ENCODE data around the gene SH3BGRL.

The SH3BGRL gene

GRCh38 chrX:81201671-81202455 lies at the start of gene SH3BGRL, which contains the start of gene HMGN5:
Gene SH3BGRL, plus strand, starts transcription at chrX:81202102. Its CDS starts 99 bp downstream, at chrX:81202201.
Gene HMGN5, minus strand, starts transcription at chrX:81201913. Its CDS starts 80,364 bp downstream, at chrX:81121549.
- peak within 1 kb of the TSS; percentile 85 for H3K4me3 ChIP-seq (ENCODE audit: low read length)
- H3K27me3 ChIP-seq (replicated peaks; ENCODE audit: control insufficient read depth, insufficient read depth, low read length): no peaks in the 10 kb centered on the region
- DNase-seq (ENCODE audit: low read depth): peak; percentile 94
- H3K4me1 ChIP-seq (ENCODE audit: control insufficient read depth, insufficient read depth, low read length): peaks cover 3% of the 10 kb centered on the region
- H3K9me3 ChIP-seq (ENCODE audit: control insufficient read depth, low read length): no peaks in the 10 kb centered on the region
- peak within 1 kb of the TSS; percentile 92 for H3K9ac ChIP-seq (ENCODE audit: low read length)
- H3K36me3 ChIP-seq (ENCODE audit: control insufficient read depth, insufficient read depth, low read length, severe bottlenecking): no peaks in the 10 kb centered on the region

- Histone ChIP-seq H3K36me3 (ENCODE audit: control insufficient read depth, insufficient read depth, low read length, severe bottlenecking) (no peaks in the 10 kb centered on the region), H3K9ac (ENCODE audit: low read length) (no peak overlapping the region), H3K9me3 (ENCODE audit: control insufficient read depth, low read length) (no peaks in the 10 kb centered on the region), H3K4me1 (ENCODE audit: control insufficient read depth, insufficient read depth, low read length) (no peaks in the 10 kb centered on the region), H3K4me3 (ENCODE audit: low read length) (no peak overlapping the region), H3K27me3 (replicated peaks; ENCODE audit: control insufficient read depth, insufficient read depth, low read length) (no peaks in the 10 kb centered on the region)
- DNase-seq (ENCODE audit: low read depth): no peak
Observed at GRCh38 chrX:81168391-81168790, 33.5 kb upstream of the SH3BGRL start.

GRCh38 chrX:81174286-81174685 lies 27.6 kb upstream of the SH3BGRL start:
- peak; percentile 71 for DNase-seq (ENCODE audit: low read depth)
- no peak overlapping the region for H3K4me3 ChIP-seq (ENCODE audit: low read length)
- no peaks in the 10 kb centered on the region for H3K27me3 ChIP-seq (replicated peaks; ENCODE audit: control insufficient read depth, insufficient read depth, low read length)
- H3K9me3 ChIP-seq (ENCODE audit: control insufficient read depth, low read length): no peaks in the 10 kb centered on the region
- H3K4me1 ChIP-seq (ENCODE audit: control insufficient read depth, insufficient read depth, low read length): no peaks in the 10 kb centered on the region
- no peaks in the 10 kb centered on the region for H3K36me3 ChIP-seq (ENCODE audit: control insufficient read depth, insufficient read depth, low read length, severe bottlenecking)
- no peak overlapping the region for H3K9ac ChIP-seq (ENCODE audit: low read length)

DNA sequence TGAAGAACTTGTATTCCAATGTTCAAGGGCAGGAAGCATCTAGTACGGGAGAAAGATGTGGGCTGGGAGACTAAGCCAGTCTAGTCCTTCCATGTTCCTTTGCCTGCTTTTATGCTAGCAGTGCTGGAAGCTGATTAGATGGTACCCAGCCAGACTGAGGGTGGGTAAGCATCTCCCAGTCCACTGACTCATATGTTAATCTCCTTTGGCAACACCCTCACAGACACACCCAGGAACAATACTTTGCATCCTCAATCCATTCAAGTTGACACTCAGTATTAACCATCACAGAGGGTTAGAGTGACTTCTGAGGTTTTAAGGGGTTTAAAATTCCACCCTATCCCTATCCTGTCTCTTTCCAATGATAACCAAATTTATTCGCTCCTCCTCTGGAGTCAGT lies 6.6 kb upstream of the SH3BGRL start:
- no peaks in the 10 kb centered on the region for H3K36me3 ChIP-seq (ENCODE audit: control insufficient read depth, insufficient read depth, low read length, severe bottlenecking)
- no peaks in the 10 kb centered on the region for H3K9me3 ChIP-seq (ENCODE audit: control insufficient read depth, low read length)
- no peak overlapping the region for H3K9ac ChIP-seq (ENCODE audit: low read length)
- H3K4me3 ChIP-seq (ENCODE audit: low read length): no peak overlapping the region
- H3K27me3 ChIP-seq (replicated peaks; ENCODE audit: control insufficient read depth, insufficient read depth, low read length): no peaks in the 10 kb centered on the region
- no peaks in the 10 kb centered on the region for H3K4me1 ChIP-seq (ENCODE audit: control insufficient read depth, insufficient read depth, low read length)
- no peak for DNase-seq (ENCODE audit: low read depth)

DNA sequence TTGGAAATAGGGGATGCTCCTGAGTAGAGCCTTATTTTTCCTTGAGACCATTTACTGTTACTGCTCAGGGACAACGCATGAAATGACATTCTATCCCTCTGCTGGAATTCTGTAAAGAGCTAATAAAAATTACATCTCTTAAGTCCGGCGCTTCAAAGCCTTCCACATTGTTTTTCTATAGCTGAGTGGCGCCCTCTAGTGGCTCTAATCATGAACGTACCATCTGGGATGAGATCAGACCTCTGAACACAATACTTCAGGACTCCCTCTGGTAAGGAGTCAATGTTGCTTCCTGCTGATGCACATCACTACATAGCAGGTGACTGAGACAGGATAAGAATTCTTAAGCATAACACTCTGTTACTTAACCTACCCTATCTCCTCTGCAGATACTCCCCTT lies 6.2 kb upstream of the SH3BGRL start:
- H3K9ac ChIP-seq (ENCODE audit: low read length): no peak overlapping the region
- H3K36me3 ChIP-seq (ENCODE audit: control insufficient read depth, insufficient read depth, low read length, severe bottlenecking): no peaks in the 10 kb centered on the region
- H3K4me3 ChIP-seq (ENCODE audit: low read length): no peak overlapping the region
- H3K27me3 ChIP-seq (replicated peaks; ENCODE audit: control insufficient read depth, insufficient read depth, low read length): no peaks in the 10 kb centered on the region
- DNase-seq (ENCODE audit: low read depth): peak; percentile 63
- H3K9me3 ChIP-seq (ENCODE audit: control insufficient read depth, low read length): no peaks in the 10 kb centered on the region
- H3K4me1 ChIP-seq (ENCODE audit: control insufficient read depth, insufficient read depth, low read length): no peaks in the 10 kb centered on the region

GRCh38 chrX:81201071-81201470 lies 831 bp upstream of the SH3BGRL start:
- DNase-seq (ENCODE audit: low read depth): peak; percentile 12
- Histone ChIP-seq H3K27me3 (replicated peaks; ENCODE audit: control insufficient read depth, insufficient read depth, low read length) (no peaks in the 10 kb centered on the region), H3K36me3 (ENCODE audit: control insufficient read depth, insufficient read depth, low read length, severe bottlenecking) (no peaks in the 10 kb centered on the region), H3K9ac (ENCODE audit: low read length) (peak overlapping the region; percentile 92), H3K4me3 (ENCODE audit: low read length) (peak overlapping the region; percentile 85), H3K4me1 (ENCODE audit: control insufficient read depth, insufficient read depth, low read length) (peaks cover 3% of the 10 kb centered on the region), H3K9me3 (ENCODE audit: control insufficient read depth, low read length) (no peaks in the 10 kb centered on the region)

GRCh38 chrX:81202456-81202819 lies 536 bp downstream of the SH3BGRL start:
- H3K4me1 ChIP-seq (ENCODE audit: control insufficient read depth, insufficient read depth, low read length): peaks cover 3% of the 10 kb centered on the region
- DNase-seq (ENCODE audit: low read depth): peak; percentile 25
- H3K9me3 ChIP-seq (ENCODE audit: control insufficient read depth, low read length): no peaks in the 10 kb centered on the region
- no peaks in the 10 kb centered on the region for H3K27me3 ChIP-seq (replicated peaks; ENCODE audit: control insufficient read depth, insufficient read depth, low read length)
- H3K36me3 ChIP-seq (ENCODE audit: control insufficient read depth, insufficient read depth, low read length, severe bottlenecking): no peaks in the 10 kb centered on the region
- peak overlapping the region; percentile 92 for H3K9ac ChIP-seq (ENCODE audit: low read length)
- peak overlapping the region; percentile 85 for H3K4me3 ChIP-seq (ENCODE audit: low read length)

GRCh38 chrX:81202943-81203342 lies 1.0 kb downstream of the SH3BGRL start:
- Histone ChIP-seq H3K9me3 (ENCODE audit: control insufficient read depth, low read length) (no peaks in the 10 kb centered on the region), H3K4me3 (ENCODE audit: low read length) (peak overlapping the region; percentile 85), H3K27me3 (replicated peaks; ENCODE audit: control insufficient read depth, insufficient read depth, low read length) (no peaks in the 10 kb centered on the region), H3K36me3 (ENCODE audit: control insufficient read depth, insufficient read depth, low read length, severe bottlenecking) (no peaks in the 10 kb centered on the region), H3K4me1 (ENCODE audit: control insufficient read depth, insufficient read depth, low read length) (peaks cover 3% of the 10 kb centered on the region), H3K9ac (ENCODE audit: low read length) (peak overlapping the region; percentile 92)
- no peak for DNase-seq (ENCODE audit: low read depth)

GRCh38 chrX:81205551-81205950 lies 3.6 kb downstream of the SH3BGRL start:
- Histone ChIP-seq H3K9ac (ENCODE audit: low read length) (no peak overlapping the region), H3K4me3 (ENCODE audit: low read length) (no peak overlapping the region), H3K36me3 (ENCODE audit: control insufficient read depth, insufficient read depth, low read length, severe bottlenecking) (no peaks in the 10 kb centered on the region), H3K27me3 (replicated peaks; ENCODE audit: control insufficient read depth, insufficient read depth, low read length) (no peaks in the 10 kb centered on the region), H3K9me3 (ENCODE audit: control insufficient read depth, low read length) (no peaks in the 10 kb centered on the region), H3K4me1 (ENCODE audit: control insufficient read depth, insufficient read depth, low read length) (peaks cover 3% of the 10 kb centered on the region)
- no peak for DNase-seq (ENCODE audit: low read depth)

GRCh38 chrX:81206476-81206875 lies 4.6 kb downstream of the SH3BGRL start:
- Histone ChIP-seq H3K9me3 (ENCODE audit: control insufficient read depth, low read length) (no peaks in the 10 kb centered on the region), H3K9ac (ENCODE audit: low read length) (no peak overlapping the region), H3K4me1 (ENCODE audit: control insufficient read depth, insufficient read depth, low read length) (peaks cover 3% of the 10 kb centered on the region), H3K27me3 (replicated peaks; ENCODE audit: control insufficient read depth, insufficient read depth, low read length) (no peaks in the 10 kb centered on the region), H3K4me3 (ENCODE audit: low read length) (no peak overlapping the region), H3K36me3 (ENCODE audit: control insufficient read depth, insufficient read depth, low read length, severe bottlenecking) (no peaks in the 10 kb centered on the region)
- no peak for DNase-seq (ENCODE audit: low read depth)

GRCh38 chrX:81208916-81209315 lies 7.0 kb downstream of the SH3BGRL start:
- no peaks in the 10 kb centered on the region for H3K9me3 ChIP-seq (ENCODE audit: control insufficient read depth, low read length)
- no peaks in the 10 kb centered on the region for H3K36me3 ChIP-seq (ENCODE audit: control insufficient read depth, insufficient read depth, low read length, severe bottlenecking)
- H3K4me1 ChIP-seq (ENCODE audit: control insufficient read depth, insufficient read depth, low read length): no peaks in the 10 kb centered on the region
- no peaks in the 10 kb centered on the region for H3K27me3 ChIP-seq (replicated peaks; ENCODE audit: control insufficient read depth, insufficient read depth, low read length)
- no peak for DNase-seq (ENCODE audit: low read depth)
- no peak overlapping the region for H3K9ac ChIP-seq (ENCODE audit: low read length)
- H3K4me3 ChIP-seq (ENCODE audit: low read length): no peak overlapping the region

GRCh38 chrX:81215685-81216084 lies 13.8 kb downstream of the SH3BGRL start:
- Histone ChIP-seq H3K27me3 (replicated peaks; ENCODE audit: control insufficient read depth, insufficient read depth, low read length) (no peaks in the 10 kb centered on the region), H3K9me3 (ENCODE audit: control insufficient read depth, low read length) (no peaks in the 10 kb centered on the region), H3K9ac (ENCODE audit: low read length) (no peak overlapping the region), H3K36me3 (ENCODE audit: control insufficient read depth, insufficient read depth, low read length, severe bottlenecking) (no peaks in the 10 kb centered on the region), H3K4me3 (ENCODE audit: low read length) (no peak overlapping the region), H3K4me1 (ENCODE audit: control insufficient read depth, insufficient read depth, low read length) (no peaks in the 10 kb centered on the region)
- DNase-seq (ENCODE audit: low read depth): no peak

All from adipocyte (in vitro differentiated cells).